ENCODE results near the gene CPNE4.

Gene CPNE4

DNA sequence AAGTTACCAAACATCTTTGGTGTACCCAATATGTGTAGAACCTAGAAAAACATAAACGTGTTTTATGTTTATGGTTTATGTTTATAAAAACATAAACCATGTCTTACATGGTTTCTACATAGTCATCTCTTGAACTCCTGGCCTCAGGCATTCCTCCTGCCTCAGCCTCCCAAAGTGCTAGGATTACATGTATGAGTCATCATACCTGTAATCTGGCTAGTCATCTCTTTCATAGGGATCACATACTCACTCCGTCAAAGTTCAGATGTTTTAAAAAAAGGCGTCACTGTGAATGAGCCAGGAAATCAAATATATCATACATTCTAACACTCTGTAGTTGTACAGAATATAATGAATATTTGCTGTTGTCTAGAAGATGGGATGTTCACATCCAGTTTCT is 178.6 kb downstream of the CPNE4 start:
- peak; percentile 3 for DNase-seq (ENCODE audit: low spot score)
- POLR2A ChIA-PET (ENCODE audit: low non-redundant PET): no interaction called here
- no peak for TF ChIP-seq CTCF (conservative IDR thresholded peaks at IDR 0.05; ENCODE audit: low read depth)
- CTCF ChIA-PET: no interaction called here
- H3K27ac ChIP-seq: no peak overlapping the region

GRCh38 chr3:131850223-131850622 is 184.6 kb downstream of the CPNE4 start:
- no peak for DNase-seq (ENCODE audit: low spot score)
- ChIA-PET POLR2A (ENCODE audit: low non-redundant PET) (no interaction called here), CTCF (interaction anchor here (0.5 to 0.7 kb wide), 2 partner anchors 47 to 137 kb away, joined by 4 read pairs; no protein-coding TSS in a partner anchor)
- H3K27ac ChIP-seq: no peak overlapping the region
- no peak for TF ChIP-seq CTCF (conservative IDR thresholded peaks at IDR 0.05; ENCODE audit: low read depth)

DNA sequence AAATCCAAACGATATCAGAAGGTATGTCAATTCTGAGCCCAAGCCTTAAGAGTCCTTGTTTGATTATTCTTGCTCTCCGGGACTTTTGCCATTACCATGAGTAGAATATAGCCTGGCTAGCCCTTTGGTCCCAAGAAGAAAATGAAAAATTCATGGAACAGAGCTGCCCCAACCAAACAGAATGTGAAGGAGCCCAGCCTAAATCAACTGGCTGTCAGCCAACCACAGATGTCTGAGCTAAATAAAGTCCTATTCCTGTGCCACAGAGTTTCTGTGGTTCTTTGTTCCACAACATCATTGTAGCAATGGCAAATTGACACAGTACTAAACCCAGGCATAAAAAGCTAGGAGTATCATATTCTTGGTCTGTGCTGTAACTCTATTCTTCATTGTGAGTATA is 185.2 kb downstream of the CPNE4 start:
- TF ChIP-seq CTCF (conservative IDR thresholded peaks at IDR 0.05; ENCODE audit: low read depth): no peak
- CTCF ChIA-PET: no interaction called here
- no peak for DNase-seq (ENCODE audit: low spot score)
- POLR2A ChIA-PET (ENCODE audit: low non-redundant PET): no interaction called here
- H3K27ac ChIP-seq: no peak overlapping the region

GRCh38 chr3:131847966-131848510 is 186.8 kb downstream of the CPNE4 start:
- no peak for DNase-seq (ENCODE audit: low spot score)
- H3K27ac ChIP-seq: no peak overlapping the region
- ChIA-PET CTCF (no interaction called here), POLR2A (ENCODE audit: low non-redundant PET) (no interaction called here)
- no peak for TF ChIP-seq CTCF (conservative IDR thresholded peaks at IDR 0.05; ENCODE audit: low read depth)

GRCh38 chr3:131846296-131846924 is 188.4 kb downstream of the CPNE4 start:
- POLR2A ChIA-PET (ENCODE audit: low non-redundant PET): no interaction called here
- CTCF ChIA-PET: no interaction called here

DNA sequence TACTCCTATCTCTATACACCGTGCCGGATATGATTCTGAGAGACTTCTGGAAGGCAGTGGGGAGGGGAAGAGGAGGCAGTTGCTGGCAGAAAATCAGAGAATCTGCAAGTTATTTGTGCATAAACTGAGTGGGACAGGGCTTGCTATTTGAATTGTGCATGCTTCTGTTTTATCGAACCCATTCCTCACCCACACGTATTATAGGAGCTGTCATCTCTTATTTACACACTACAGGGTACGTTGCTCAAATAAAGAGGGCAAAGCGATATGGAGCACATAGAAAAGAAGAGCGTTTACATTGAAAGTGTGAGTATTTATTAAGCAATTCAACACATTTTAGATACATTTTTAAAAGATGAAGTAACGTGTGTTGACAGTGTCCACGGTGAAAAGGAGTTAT is 191.6 kb downstream of the CPNE4 start:
- H3K27ac ChIP-seq: no peak overlapping the region
- DNase-seq (ENCODE audit: low spot score): no peak
- ChIA-PET CTCF (no interaction called here), POLR2A (ENCODE audit: low non-redundant PET) (no interaction called here)
- no peak for TF ChIP-seq CTCF (conservative IDR thresholded peaks at IDR 0.05; ENCODE audit: low read depth)

More at GRCh38 chr3:131846296-131846924, 188.4 kb downstream of the CPNE4 start:
- no peak for DNase-seq (ENCODE audit: low spot score)
- no peak overlapping the region for H3K27ac ChIP-seq
- TF ChIP-seq CTCF (conservative IDR thresholded peaks at IDR 0.05; ENCODE audit: low read depth): no peak

All from RWPE1 (cell line).